ENCODE measurements around the gene PARD3. TPM values are rescaled to one million over a fixed set of nuclear protein-coding genes. Genes with fewer than 3 reads are reported as not detected.

PARD3 gene
- total RNA-seq, 4 donors from 2014 or later: 98.9 to 122 (median 105) TPM

GRCh38 chr10:34171957-34172527 is 643.1 kb downstream of the PARD3 start:
- WGBS: 64% methylated on average over 4 of the region's 4 CpGs
- TF ChIP-seq EP300 (IDR thresholded peaks at IDR 0.05): no peak
- TF ChIP-seq CTCF (IDR thresholded peaks at IDR 0.05): no peak
- no peak for TF ChIP-seq POLR2A (IDR thresholded peaks at IDR 0.05; ENCODE audit: low read depth)
- no peak for TF ChIP-seq POLR2AphosphoS5 (IDR thresholded peaks at IDR 0.05)
- Histone ChIP-seq H3K4me3 (no peak overlapping the region), H3K27ac (replicated peaks in 1 of 4) (no peak overlapping the region), H3K27me3 (no peaks in the 10 kb centered on the region), H3K4me1 (peaks cover 0 to 24% (median 2%) of the 10 kb centered on the region in 4 donors), H3K9me3 (no peaks in the 10 kb centered on the region), H3K36me3 (no peaks in the 10 kb centered on the region)
- DNase-seq (ENCODE audit: extremely low spot score): no peak
- intact Hi-C loops (cut with DNase I): no loop called here

- no peak for TF ChIP-seq CTCF (IDR thresholded peaks at IDR 0.05)
- TF ChIP-seq EP300 (IDR thresholded peaks at IDR 0.05): no peak
- no peak for TF ChIP-seq POLR2A (IDR thresholded peaks at IDR 0.05; ENCODE audit: low read depth)
- no peak for TF ChIP-seq POLR2AphosphoS5 (IDR thresholded peaks at IDR 0.05)
- Histone ChIP-seq H3K36me3 (no peaks in the 10 kb centered on the region), H3K27me3 (no peaks in the 10 kb centered on the region), H3K4me3 (no peak overlapping the region), H3K9me3 (no peaks in the 10 kb centered on the region), H3K27ac (replicated peaks in 1 of 4) (no peak overlapping the region), H3K4me1 (peaks cover 0 to 24% (median 2%) of the 10 kb centered on the region in 4 donors)
- intact Hi-C loops (cut with DNase I): no loop called here
- DNase-seq (ENCODE audit: extremely low spot score): no peak
- WGBS: 70% methylated on average over 3 of the region's 3 CpGs
Measured at GRCh38 chr10:34169677-34170076, 645.4 kb downstream of the PARD3 start.

- DNase-seq (ENCODE audit: extremely low spot score): no peak
- 62% methylated on average over 3 of the region's 3 CpGs for WGBS
- Histone ChIP-seq H3K9me3 (no peaks in the 10 kb centered on the region), H3K27me3 (no peaks in the 10 kb centered on the region), H3K27ac (replicated peaks in 1 of 4) (no peak overlapping the region), H3K36me3 (no peaks in the 10 kb centered on the region), H3K4me1 (peaks cover 0 to 24% (median 2%) of the 10 kb centered on the region in 4 donors), H3K4me3 (no peak overlapping the region)
- no peak for TF ChIP-seq POLR2A (IDR thresholded peaks at IDR 0.05; ENCODE audit: low read depth)
- TF ChIP-seq EP300 (IDR thresholded peaks at IDR 0.05): no peak
- TF ChIP-seq CTCF (IDR thresholded peaks at IDR 0.05): no peak
- TF ChIP-seq POLR2AphosphoS5 (IDR thresholded peaks at IDR 0.05): no peak
- intact Hi-C loops (cut with DNase I): no loop called here
Measured at GRCh38 chr10:34169131-34169530, 646.0 kb downstream of the PARD3 start.

- Histone ChIP-seq H3K36me3 (no peaks in the 10 kb centered on the region), H3K9me3 (no peaks in the 10 kb centered on the region), H3K27ac (replicated peaks in 1 of 4) (no peak overlapping the region), H3K4me1 (peaks cover 0 to 24% (median 2%) of the 10 kb centered on the region in 4 donors), H3K27me3 (no peaks in the 10 kb centered on the region), H3K4me3 (no peak overlapping the region)
- no peak for DNase-seq (ENCODE audit: extremely low spot score)
- 72% methylated on average over 4 of the region's 4 CpGs for WGBS
- TF ChIP-seq EP300 (IDR thresholded peaks at IDR 0.05) (no peak), CTCF (IDR thresholded peaks at IDR 0.05) (no peak), POLR2AphosphoS5 (IDR thresholded peaks at IDR 0.05) (no peak), POLR2A (IDR thresholded peaks at IDR 0.05; ENCODE audit: low read depth) (no peak)
- intact Hi-C loops (cut with DNase I): no loop called here
Measured at GRCh38 chr10:34168439-34168838, 646.7 kb downstream of the PARD3 start.

GRCh38 chr10:34166823-34167222 is 648.3 kb downstream of the PARD3 start:
- Histone ChIP-seq H3K9me3 (no peaks in the 10 kb centered on the region), H3K36me3 (no peaks in the 10 kb centered on the region), H3K27me3 (no peaks in the 10 kb centered on the region), H3K27ac (replicated peaks in 1 of 4) (no peak overlapping the region), H3K4me3 (no peak overlapping the region), H3K4me1 (peaks cover 0 to 24% (median 2%) of the 10 kb centered on the region in 4 donors)
- intact Hi-C loops (cut with DNase I): no loop called here
- TF ChIP-seq POLR2A (IDR thresholded peaks at IDR 0.05; ENCODE audit: low read depth): no peak
- TF ChIP-seq POLR2AphosphoS5 (IDR thresholded peaks at IDR 0.05): no peak
- no peak for TF ChIP-seq CTCF (IDR thresholded peaks at IDR 0.05)
- no peak for TF ChIP-seq EP300 (IDR thresholded peaks at IDR 0.05)
- 89% methylated on average over 6 of the region's 6 CpGs for WGBS
- DNase-seq (ENCODE audit: extremely low spot score): no peak
